Epithelial cell of proximal tubule (primary cell): ENCODE results near the gene MEGF11. TPM values are rescaled to one million over a fixed set of nuclear protein-coding genes. Genes with fewer than 3 reads are reported as not detected.
A peak's percentile ranks its signal among the peaks of the same experiment; 100 is the strongest.

ENCODE experiments used
- DNase-seq: peaks from one replicate; pipeline ENCODE4 v3.0.0-alpha.2; 2011; ENCODE audit warnings: low read depth
- H3K4me3 ChIP-seq: 2 replicates; pipeline ENCODE4 v1.5.1; 2011; ENCODE audit warnings: low read depth, mild to moderate bottlenecking, low read length
- total RNA-seq: library from RNA; depleted of rRNA; stranded (reverse); fragments of >200 nt; gene quantifications from 2 replicates; pipeline ENCODE4 v1.2.3, GENCODE V29; 2015
- TF ChIP-seq, protein P1 (sequence below): conservative IDR thresholded peaks from 2 replicates; pipeline ENCODE4 v1.5.1; 2012; ENCODE audit warnings: low read depth, mild to moderate bottlenecking, low read length

MEGF11 gene
- total RNA-seq, 1 donor from 2014 or later = 3.7 TPM

DNA sequence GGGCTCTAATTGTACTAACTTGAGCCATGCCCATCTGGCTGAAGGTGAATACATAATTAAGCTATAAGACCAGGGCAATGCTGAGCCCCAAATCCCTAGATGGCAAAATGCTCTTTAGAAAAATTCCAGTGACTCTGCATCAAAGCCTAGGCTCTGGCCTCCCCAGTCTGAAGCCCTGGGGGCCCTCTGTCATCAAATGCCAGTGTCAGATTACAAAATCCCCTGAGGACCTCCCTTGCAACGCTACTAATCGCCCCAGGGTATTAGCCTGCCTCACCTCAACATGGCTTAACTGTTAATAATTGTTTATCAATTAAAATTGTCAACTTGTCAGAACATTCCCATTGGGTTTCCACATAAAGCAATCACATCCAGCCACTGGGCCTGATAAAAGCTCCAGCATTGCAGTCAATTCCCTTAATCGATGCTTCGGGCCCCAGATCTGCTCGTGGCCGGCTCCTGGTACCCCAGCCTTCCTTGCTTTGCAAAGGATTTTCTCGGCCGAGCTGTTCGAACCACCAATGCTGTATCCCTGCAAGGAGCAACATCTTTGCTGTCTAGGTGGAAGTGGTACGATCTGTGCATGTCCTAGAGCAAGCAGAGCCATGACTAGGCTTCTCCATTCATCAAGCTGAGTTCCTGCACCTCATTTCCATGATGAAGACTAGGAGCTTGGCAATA lies 151.7 kb downstream of the MEGF11 start:
- DNase-seq = no peak
- TF ChIP-seq, protein P1, sequence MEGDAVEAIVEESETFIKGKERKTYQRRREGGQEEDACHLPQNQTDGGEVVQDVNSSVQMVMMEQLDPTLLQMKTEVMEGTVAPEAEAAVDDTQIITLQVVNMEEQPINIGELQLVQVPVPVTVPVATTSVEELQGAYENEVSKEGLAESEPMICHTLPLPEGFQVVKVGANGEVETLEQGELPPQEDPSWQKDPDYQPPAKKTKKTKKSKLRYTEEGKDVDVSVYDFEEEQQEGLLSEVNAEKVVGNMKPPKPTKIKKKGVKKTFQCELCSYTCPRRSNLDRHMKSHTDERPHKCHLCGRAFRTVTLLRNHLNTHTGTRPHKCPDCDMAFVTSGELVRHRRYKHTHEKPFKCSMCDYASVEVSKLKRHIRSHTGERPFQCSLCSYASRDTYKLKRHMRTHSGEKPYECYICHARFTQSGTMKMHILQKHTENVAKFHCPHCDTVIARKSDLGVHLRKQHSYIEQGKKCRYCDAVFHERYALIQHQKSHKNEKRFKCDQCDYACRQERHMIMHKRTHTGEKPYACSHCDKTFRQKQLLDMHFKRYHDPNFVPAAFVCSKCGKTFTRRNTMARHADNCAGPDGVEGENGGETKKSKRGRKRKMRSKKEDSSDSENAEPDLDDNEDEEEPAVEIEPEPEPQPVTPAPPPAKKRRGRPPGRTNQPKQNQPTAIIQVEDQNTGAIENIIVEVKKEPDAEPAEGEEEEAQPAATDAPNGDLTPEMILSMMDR = no peak
- H3K4me3 ChIP-seq = no peak overlapping the region

GRCh38 chr15:66100761-66101160 lies 152.8 kb downstream of the MEGF11 start:
- DNase-seq = no peak
- H3K4me3 ChIP-seq = no peak overlapping the region
- TF ChIP-seq, protein P1 = no peak

- TF ChIP-seq, protein P1 = no peak
- no peak overlapping the region for H3K4me3 ChIP-seq
- DNase-seq = peak; percentile 36
Observed at GRCh38 chr15:66099950-66100671, 153.4 kb downstream of the MEGF11 start.

DNA sequence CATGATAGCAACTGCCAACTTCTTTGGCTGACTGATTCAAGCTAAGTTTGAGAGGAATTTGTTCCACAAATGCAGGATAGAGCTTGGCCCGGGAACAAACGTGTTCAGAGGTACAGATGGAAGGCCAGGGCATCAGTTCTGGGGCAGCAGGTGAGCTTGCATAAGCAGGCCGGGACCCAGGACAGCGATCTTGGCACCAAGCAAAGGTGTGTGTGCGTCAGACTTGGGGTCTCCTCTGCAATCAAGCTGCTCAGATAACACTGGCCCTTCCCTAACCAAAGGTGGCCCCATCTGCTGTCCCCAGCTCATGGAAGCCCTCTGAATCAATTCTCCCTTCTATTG lies 155.6 kb downstream of the MEGF11 start:
- no peak overlapping the region for H3K4me3 ChIP-seq
- DNase-seq = no peak
- TF ChIP-seq, protein P1 = no peak

DNA sequence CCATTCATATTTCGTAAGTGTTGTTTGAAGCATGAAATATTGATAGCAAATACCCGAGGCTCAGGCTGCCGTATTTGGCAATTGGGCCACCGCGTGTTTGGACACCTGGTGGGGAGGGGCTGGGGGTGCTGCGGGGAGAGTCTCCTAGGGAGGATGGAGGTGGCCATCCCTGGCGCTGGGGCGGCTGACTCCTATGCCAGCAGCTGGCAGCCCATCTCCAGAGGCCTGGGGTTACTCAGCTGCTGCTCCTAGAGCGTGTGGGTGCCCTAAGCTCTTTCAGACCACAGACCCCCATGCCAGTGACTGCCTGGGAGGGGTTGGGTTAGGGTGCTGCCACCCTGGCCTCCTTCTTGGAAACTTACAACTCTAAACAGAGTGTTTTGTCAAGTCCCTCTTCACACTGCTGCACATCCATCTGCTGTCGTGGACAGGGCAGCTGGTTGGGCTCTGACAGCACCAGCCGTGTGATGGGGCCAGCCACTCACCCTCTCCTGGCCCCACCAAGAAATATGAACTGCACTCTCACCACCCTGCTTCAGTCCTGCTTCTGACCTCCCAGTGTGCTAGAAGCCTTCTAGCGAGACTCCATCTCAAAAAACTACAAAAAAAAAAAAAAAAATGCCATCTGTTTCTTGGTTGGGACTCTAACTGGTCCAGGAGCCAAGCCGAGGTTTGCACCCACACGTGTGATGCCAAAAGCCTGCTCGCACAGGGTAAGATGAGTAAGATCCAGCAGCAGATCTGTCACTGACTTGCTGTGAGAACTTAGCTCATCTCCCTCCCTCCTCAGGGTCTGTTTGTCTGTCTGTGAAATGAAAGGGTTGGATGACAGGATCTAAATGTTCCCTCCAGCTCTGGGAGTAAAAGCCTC lies 156.2 kb downstream of the MEGF11 start:
- TF ChIP-seq, protein P1 = no peak
- H3K4me3 ChIP-seq = no peak overlapping the region

DNA sequence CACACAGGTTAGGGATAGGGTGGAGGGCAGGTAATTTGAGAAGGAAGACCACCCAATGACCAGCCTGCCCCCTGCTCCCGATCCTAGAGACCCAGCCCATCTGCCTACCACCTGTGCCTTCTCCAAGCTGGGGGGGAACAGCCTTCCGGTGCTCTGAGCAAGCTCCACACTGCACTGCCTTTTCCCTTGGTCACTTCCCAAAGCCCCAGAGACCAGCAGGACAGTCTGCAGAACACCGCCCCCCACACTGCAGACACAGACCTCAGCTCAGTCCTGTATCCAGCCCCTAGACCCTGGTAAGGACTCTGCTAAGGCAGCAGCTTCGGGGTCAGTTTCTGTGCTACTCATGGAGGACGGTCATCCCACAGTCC lies 156.9 kb downstream of the MEGF11 start:
- DNase-seq = no peak
- TF ChIP-seq, protein P1 = no peak
- no peak overlapping the region for H3K4me3 ChIP-seq

More for the DNA sequence above, 156.2 kb downstream of the MEGF11 start:
- no peak for DNase-seq
